Uterus (tissue), 2 donors: ENCODE measurements around the gene ETHE1.

Experiments
- CTCF ChIP-seq, 4 experiments: fragments of 200-600 bp in 2 of 4; fragments of 450-650 bp in 2 of 4; sonication (generic) in 2 of 4; IDR thresholded peaks; one replicate each; pipeline ENCODE4 v1.5.1; 2016 to 2019; ENCODE audit warnings: antibody characterized with exemption in 4 of 4, mild to moderate bottlenecking in 2 of 4, moderate library complexity in 1 of 4
- POLR2A ChIP-seq, 2 donors: fragments of 450-650 bp; IDR thresholded peaks; one replicate each; pipeline ENCODE4 v1.6.1; 2016; ENCODE audit warnings: antibody characterized with exemption in 2 of 2, mild to moderate bottlenecking in 1 of 2, moderate library complexity in 1 of 2

- TF ChIP-seq POLR2A (IDR thresholded peaks at IDR 0.05): no peak
- no peak for TF ChIP-seq CTCF (IDR thresholded peaks at IDR 0.05)
Observed at GRCh38 chr19:43562698-43563241, 35.8 kb upstream of the ETHE1 start.
